Tibial artery (tissue), 4 donors: ENCODE measurements around the gene MAFB.

Experiments used
- DNase-seq, 2 donors: peaks; one replicate each; pipeline ENCODE4 v3.0.0-alpha.2; 2019
- H3K27ac ChIP-seq, 2 donors: fragments of 200-600 bp; sonication (generic) in 1 of 2; 1 replicate in 1 of 2; 2 replicates in 1 of 2; pipeline ENCODE4 v1.5.1; 2018 to 2019; ENCODE audit warnings: mild to moderate bottlenecking in 1 of 2
- H3K27me3 ChIP-seq, 2 donors: fragments of 200-600 bp; sonication (generic) in 1 of 2; one replicate each; pipeline versions ENCODE4 v1.5.1 to v1.6.0; 2016 to 2019
- H3K36me3 ChIP-seq, 3 donors: fragments of 200-600 bp; sonication (generic) in 2 of 3; one replicate each; pipeline ENCODE4 v1.5.1; 2016 to 2019; ENCODE audit warnings: mild to moderate bottlenecking in 2 of 3
- H3K4me1 ChIP-seq, 4 donors: fragments of 200-600 bp; sonication (generic) in 2 of 4; 1 replicate in 3 of 4; 2 replicates in 1 of 4; pipeline ENCODE4 v1.5.1; 2016 to 2019
- H3K4me3 ChIP-seq, 2 donors: fragments of 200-600 bp; sonication (generic) in 1 of 2; 1 replicate in 1 of 2; 2 replicates in 1 of 2; pipeline ENCODE4 v1.5.1; 2018 to 2019; ENCODE audit warnings: mild to moderate bottlenecking in 2 of 2
- H3K9me3 ChIP-seq, 3 donors: fragments of 200-600 bp; sonication (generic) in 1 of 3; one replicate each; pipeline ENCODE4 v1.5.1; 2016 to 2019
- intact Hi-C: fragments of 100-400 bp; cut with DNase I; formaldehyde crosslinking; loops from one replicate; pipeline ENCODE4 v1.15.0; 2023; ENCODE audit warnings: low total_unique reads
- TF ChIP-seq, protein P1 (sequence below), 2 experiments: fragments of 200-600 bp in 1 of 2; fragments of 450-650 bp in 1 of 2; IDR thresholded peaks; one replicate each; pipeline ENCODE4 v1.5.1; 2017 to 2019; ENCODE audit warnings: antibody characterized with exemption in 2 of 2, mild to moderate bottlenecking in 1 of 2, moderate library complexity in 1 of 2

The MAFB gene

DNA sequence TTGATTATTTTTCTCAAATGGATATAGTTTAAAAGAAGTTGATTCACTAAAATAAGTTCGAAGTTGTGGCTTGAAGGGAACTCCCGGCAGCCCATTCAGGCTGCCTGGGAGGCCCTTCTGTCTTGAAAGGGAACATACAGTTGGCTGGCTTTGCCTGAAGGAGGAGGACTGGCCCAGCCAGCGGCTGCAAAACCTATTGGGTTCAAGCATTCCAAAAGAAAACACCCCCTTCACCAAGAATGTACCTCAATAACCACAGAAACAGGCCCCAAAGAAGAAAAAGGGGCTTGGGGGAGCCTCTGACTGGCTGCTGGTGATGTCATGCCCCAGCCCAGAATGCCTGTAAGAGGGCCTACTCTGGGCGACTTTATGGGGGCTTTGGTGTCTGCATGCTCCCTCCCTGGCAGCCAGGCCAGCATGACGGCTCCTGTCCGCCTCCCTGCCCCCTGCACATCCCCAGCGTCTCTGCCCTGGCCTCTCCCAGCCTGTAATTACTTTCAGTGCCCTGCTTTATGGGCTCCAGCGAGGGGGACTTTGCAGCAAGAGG lies 36.5 kb downstream of the MAFB start:
- Histone ChIP-seq H3K27me3 (no peaks in the 10 kb centered on the region), H3K4me1 (peaks cover 0 to 3% (median 0%) of the 10 kb centered on the region in 4 donors), H3K36me3 (no peaks in the 10 kb centered on the region), H3K4me3 (no peak overlapping the region), H3K27ac (no peak overlapping the region), H3K9me3 (no peaks in the 10 kb centered on the region)
- intact Hi-C loops, result no loop called here
- no peak for DNase-seq
- TF ChIP-seq, protein P1, sequence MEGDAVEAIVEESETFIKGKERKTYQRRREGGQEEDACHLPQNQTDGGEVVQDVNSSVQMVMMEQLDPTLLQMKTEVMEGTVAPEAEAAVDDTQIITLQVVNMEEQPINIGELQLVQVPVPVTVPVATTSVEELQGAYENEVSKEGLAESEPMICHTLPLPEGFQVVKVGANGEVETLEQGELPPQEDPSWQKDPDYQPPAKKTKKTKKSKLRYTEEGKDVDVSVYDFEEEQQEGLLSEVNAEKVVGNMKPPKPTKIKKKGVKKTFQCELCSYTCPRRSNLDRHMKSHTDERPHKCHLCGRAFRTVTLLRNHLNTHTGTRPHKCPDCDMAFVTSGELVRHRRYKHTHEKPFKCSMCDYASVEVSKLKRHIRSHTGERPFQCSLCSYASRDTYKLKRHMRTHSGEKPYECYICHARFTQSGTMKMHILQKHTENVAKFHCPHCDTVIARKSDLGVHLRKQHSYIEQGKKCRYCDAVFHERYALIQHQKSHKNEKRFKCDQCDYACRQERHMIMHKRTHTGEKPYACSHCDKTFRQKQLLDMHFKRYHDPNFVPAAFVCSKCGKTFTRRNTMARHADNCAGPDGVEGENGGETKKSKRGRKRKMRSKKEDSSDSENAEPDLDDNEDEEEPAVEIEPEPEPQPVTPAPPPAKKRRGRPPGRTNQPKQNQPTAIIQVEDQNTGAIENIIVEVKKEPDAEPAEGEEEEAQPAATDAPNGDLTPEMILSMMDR (IDR thresholded peaks at IDR 0.05), result no peak

DNA sequence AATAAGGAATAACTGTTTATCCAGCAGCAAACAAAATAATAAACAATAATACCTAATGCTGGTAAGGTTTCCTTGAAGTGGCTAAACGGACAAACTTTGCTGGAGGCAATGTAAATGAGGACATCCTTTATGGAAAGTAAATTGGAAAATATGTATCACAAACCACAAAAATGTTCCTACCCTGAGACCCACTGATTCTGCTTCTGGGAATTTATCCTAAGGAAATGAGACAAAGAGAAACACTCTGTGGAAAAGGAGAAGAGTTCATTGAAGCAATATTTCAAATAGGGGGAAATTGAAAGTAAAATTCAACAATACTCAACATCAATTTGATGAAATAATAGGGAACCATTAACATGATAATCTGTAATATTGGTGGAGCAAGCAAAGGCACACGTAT lies 37.9 kb downstream of the MAFB start:
- H3K27me3 ChIP-seq, result no peaks in the 10 kb centered on the region
- H3K9me3 ChIP-seq, result no peaks in the 10 kb centered on the region
- no peak overlapping the region for H3K4me3 ChIP-seq
- H3K36me3 ChIP-seq, result no peaks in the 10 kb centered on the region
- DNase-seq, result no peak
- intact Hi-C loops, result no loop called here
- H3K4me1 ChIP-seq, result peaks cover 0 to 3% (median 2%) of the 10 kb centered on the region in 4 donors
- TF ChIP-seq, protein P1 (IDR thresholded peaks at IDR 0.05), result no peak
- H3K27ac ChIP-seq, result no peak overlapping the region

DNA sequence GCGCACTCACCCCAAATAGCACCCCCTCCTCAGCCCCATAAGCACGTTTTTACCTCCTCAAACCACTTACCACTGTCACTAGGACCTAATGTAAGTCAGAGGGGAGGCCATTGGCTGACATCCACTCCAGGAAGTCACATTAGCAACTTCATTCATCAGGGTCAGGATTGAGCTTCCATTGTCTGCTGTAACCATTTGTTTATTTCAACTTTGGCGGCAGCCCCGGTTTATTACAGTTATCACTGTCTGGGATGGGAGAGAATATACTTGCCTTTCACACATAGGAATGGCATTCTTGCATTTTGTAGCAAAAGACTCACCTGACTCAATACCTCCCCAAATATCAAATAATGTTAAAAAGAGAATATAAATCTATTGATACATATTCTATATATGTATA lies 38.3 kb downstream of the MAFB start:
- peaks cover 0 to 3% (median 2%) of the 10 kb centered on the region in 4 donors for H3K4me1 ChIP-seq
- H3K4me3 ChIP-seq, result no peak overlapping the region
- no peaks in the 10 kb centered on the region for H3K27me3 ChIP-seq
- H3K36me3 ChIP-seq, result no peaks in the 10 kb centered on the region
- TF ChIP-seq, protein P1 (IDR thresholded peaks at IDR 0.05), result no peak
- intact Hi-C loops, result no loop called here
- H3K27ac ChIP-seq, result no peak overlapping the region
- DNase-seq, result no peak
- H3K9me3 ChIP-seq, result no peaks in the 10 kb centered on the region

DNA sequence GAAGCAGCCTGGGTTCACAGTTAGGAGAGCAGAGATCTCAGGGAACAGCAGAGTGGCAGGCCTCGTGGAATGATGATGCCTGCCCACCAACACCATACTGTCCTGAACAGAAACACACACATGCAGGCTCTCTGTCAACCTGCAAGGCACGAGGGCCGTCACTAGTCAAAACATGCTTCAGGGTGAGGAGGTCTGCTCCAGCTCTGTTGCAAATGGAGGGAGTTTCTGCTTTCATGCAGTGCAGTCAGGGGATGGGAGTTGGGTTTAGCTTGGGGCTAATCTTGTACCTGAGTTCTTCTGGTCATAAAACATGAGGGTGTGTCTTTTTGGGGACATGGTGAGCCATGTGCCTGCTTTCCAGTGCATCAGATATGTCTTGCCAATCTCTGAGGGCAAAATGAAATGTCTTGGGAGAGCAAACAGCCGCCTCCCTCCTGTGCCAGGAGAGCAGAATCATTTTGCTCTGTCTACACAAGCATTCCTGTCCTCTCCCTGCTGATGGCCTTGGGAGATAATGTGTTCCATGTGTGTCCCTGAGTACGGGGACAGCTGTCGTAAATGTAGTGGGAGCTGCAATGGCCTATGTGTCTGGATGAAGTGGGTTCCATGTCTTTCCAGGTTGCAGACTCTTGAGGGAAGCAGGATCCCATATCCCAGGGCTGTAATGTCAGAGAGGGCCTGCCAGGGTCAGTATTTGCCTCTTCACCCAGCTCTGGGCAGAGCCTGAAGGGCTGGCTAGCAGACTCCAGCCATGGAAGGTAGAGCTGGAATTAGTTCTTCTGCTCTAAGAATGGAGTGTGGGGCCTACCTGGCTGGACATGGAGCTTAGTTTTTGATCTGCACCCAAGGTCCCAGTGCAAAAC lies 40.6 kb downstream of the MAFB start:
- TF ChIP-seq, protein P1 (IDR thresholded peaks at IDR 0.05), result no peak
- Histone ChIP-seq H3K4me1 (peaks cover 0 to 11% (median 4%) of the 10 kb centered on the region in 4 donors), H3K4me3 (no peak overlapping the region), H3K27me3 (no peaks in the 10 kb centered on the region), H3K9me3 (no peaks in the 10 kb centered on the region), H3K36me3 (no peaks in the 10 kb centered on the region), H3K27ac (no peak overlapping the region)
- DNase-seq, result no peak
- intact Hi-C loops, result no loop called here

DNA sequence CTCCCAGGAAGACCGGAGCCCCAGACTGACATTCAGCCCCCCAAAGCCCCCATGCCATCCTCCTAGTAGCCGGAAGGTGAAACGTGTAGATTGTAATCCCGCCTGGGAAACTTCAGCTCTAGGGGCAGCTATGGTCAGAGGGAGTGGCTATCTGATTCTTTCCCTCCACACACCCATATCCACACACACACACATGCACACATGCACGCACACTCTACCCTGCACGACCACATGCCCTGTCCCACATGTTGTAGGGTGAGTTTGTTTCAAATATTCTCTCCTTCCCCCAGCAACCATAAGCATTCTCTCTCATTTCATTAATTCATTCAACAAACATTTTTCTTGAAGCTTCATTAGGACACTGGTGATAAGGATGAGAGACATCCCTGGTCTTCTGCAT lies 42.2 kb downstream of the MAFB start:
- no peaks in the 10 kb centered on the region for H3K36me3 ChIP-seq
- H3K9me3 ChIP-seq, result no peaks in the 10 kb centered on the region
- no peak overlapping the region for H3K27ac ChIP-seq
- no peak overlapping the region for H3K4me3 ChIP-seq
- DNase-seq, result no peak
- no peaks in the 10 kb centered on the region for H3K27me3 ChIP-seq
- TF ChIP-seq, protein P1 (IDR thresholded peaks at IDR 0.05), result no peak
- intact Hi-C loops, result no loop called here
- peaks cover 0 to 11% (median 4%) of the 10 kb centered on the region in 4 donors for H3K4me1 ChIP-seq
